Tibial nerve (tissue), 4 donors: ENCODE data around the gene LGR5. TPM values are rescaled to one million over a fixed set of nuclear protein-coding genes. Genes with fewer than 3 reads are reported as not detected.
"Not testable (repeated sequence)": the region's sequence is repeated elsewhere in the genome, so short reads cannot be mapped to it uniquely, and the experiment has no call there.

Experiments used
- DNase-seq, 2 donors: peaks; one replicate each; pipeline ENCODE4 v3.0.0-alpha.2; 2019; ENCODE audit warnings: low spot score in 2 of 2
- H3K27ac ChIP-seq, 4 donors: fragments of 200-600 bp; sonication (generic) in 3 of 4; one replicate each; pipeline ENCODE4 v1.5.1; 2017 to 2019; ENCODE audit warnings: mild to moderate bottlenecking in 1 of 4
- H3K27me3 ChIP-seq, 2 donors: fragments of 200-600 bp; sonication (generic) in 1 of 2; one replicate each; pipeline versions ENCODE4 v1.5.1 to v1.6.0; 2017 to 2019
- H3K36me3 ChIP-seq, 3 donors: fragments of 200-600 bp; sonication (generic); one replicate each; pipeline ENCODE4 v1.5.1; 2018 to 2019
- H3K4me1 ChIP-seq, 4 donors: fragments of 200-600 bp; sonication (generic) in 3 of 4; one replicate each; pipeline ENCODE4 v1.5.1; 2017 to 2019
- H3K4me3 ChIP-seq, 4 donors: fragments of 200-600 bp; sonication (generic) in 3 of 4; one replicate each; pipeline ENCODE4 v1.5.1; 2017 to 2019; ENCODE audit warnings: mild to moderate bottlenecking in 1 of 4, moderate library complexity in 1 of 4
- H3K9me3 ChIP-seq, 4 donors: fragments of 200-600 bp; sonication (generic) in 3 of 4; one replicate each; pipeline ENCODE4 v1.5.1; 2017 to 2019
- CTCF ChIP-seq, 5 experiments: fragments of 200-600 bp in 3 of 5; fragments of 450-650 bp in 2 of 5; sonication (generic) in 3 of 5; IDR thresholded peaks; one replicate each; pipeline ENCODE4 v1.5.1; 2016 to 2019; ENCODE audit warnings: antibody characterized with exemption in 5 of 5, mild to moderate bottlenecking in 3 of 5, moderate library complexity in 2 of 5
- EP300 ChIP-seq, 2 donors: sonication (generic); formaldehyde crosslinking; IDR thresholded peaks; one replicate each; pipeline ENCODE4 v1.6.1; 2017; ENCODE audit warnings: antibody characterized with exemption in 2 of 2, mild to moderate bottlenecking in 1 of 2
- POLR2A ChIP-seq, 2 donors: fragments of 450-650 bp; IDR thresholded peaks; one replicate each; pipeline ENCODE4 v1.6.1; 2017; ENCODE audit warnings: antibody characterized with exemption in 2 of 2, mild to moderate bottlenecking in 2 of 2, moderate library complexity in 2 of 2
- WGBS, 2 donors: methylation state at CpG; one replicate each; pipeline ENCODE4 v1.1.5; 2018; 5-methylcytosine and 5-hydroxymethylcytosine counted together
- total RNA-seq, 4 donors: library from RNA; depleted of rRNA; stranded (reverse); fragments of >200 nt; gene quantifications; one replicate each; pipeline ENCODE4 v1.1.0, GENCODE V29; 2016

Gene LGR5
- total RNA-seq, 4 donors from 2014 or later: 1.6 to 11.1 (median 7.7) TPM

DNA sequence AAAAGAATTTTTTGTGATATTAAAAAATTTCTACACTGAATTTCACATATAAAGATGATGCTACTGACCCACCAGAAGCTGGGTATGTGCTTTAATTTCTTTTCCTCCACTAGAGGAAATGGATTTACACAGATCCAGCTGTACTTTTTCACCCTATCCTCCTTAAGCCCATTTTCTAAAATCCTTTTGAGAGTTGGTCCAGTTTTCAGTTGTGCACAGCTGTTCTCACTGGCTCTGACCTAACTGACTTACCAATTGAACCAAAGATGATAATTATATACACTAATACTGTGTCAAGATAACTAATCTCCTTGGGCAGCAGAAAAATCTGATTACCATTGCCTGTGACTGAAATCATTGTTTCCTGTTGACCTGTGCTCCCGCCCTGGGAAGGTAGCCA is 115.6 kb downstream of the LGR5 start:
- H3K27ac ChIP-seq: no peak overlapping the region
- H3K4me3 ChIP-seq: no peak overlapping the region
- no peaks in the 10 kb centered on the region for H3K27me3 ChIP-seq
- H3K4me1 ChIP-seq: no peaks in the 10 kb centered on the region
- no peaks in the 10 kb centered on the region for H3K36me3 ChIP-seq
- 80 to 95% methylated on average over 1 of the region's 1 CpG for WGBS, 2 donors
- TF ChIP-seq POLR2A (IDR thresholded peaks at IDR 0.05) (no peak), EP300 (IDR thresholded peaks at IDR 0.05) (no peak), CTCF (IDR thresholded peaks at IDR 0.05) (no peak)
- DNase-seq: no peak
- no peaks in the 10 kb centered on the region for H3K9me3 ChIP-seq

GRCh38 chr12:71555789-71556188 is 116.2 kb downstream of the LGR5 start:
- WGBS, 2 donors: 94 to 97% methylated on average over 1 of the region's 1 CpG
- H3K9me3 ChIP-seq, H3K4me3 ChIP-seq, H3K27ac ChIP-seq, H3K36me3 ChIP-seq, H3K27me3 ChIP-seq, H3K4me1 ChIP-seq, DNase-seq: not testable (repeated sequence)

DNA sequence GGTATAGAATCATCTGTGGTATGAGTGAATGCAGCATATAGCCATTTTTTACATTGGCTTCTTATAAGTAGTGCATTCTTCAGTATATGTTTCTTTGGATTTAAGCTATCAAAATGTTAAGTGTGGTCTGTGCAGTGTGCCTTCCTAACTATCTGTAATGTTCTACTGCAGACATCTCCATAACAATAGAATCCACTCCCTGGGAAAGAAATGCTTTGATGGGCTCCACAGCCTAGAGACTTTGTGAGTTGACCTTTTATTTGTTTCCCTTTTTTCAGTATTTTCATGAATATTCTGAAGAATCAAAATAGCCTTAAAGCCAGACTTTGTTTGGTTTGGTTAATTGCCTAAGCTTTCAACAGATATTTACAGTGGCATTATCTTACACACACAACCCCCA is 116.8 kb downstream of the LGR5 start:
- no peaks in the 10 kb centered on the region for H3K36me3 ChIP-seq

DNA sequence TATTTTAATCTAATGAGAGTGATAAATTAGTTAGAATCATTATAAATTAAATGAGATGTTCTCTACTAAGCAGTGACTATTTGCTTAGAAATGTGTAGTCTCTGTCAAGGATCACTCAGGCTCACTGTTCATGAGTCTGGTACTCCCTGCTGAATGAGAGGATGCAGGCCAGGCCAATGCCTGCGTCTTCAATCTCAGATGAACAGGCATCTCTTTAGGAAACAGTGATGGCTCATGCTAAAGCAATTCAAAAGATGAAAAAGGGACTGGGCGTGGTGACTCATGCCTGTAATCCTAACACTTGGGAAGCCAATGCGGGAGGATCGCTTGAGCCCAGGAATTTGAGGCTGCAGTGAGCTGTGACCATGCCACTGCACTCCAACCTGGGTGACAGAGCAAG is 117.3 kb downstream of the LGR5 start:
- no peak for DNase-seq
- no peak overlapping the region for H3K4me3 ChIP-seq
- no peak overlapping the region for H3K27ac ChIP-seq
- 62 to 72% methylated on average over 4 of the region's 4 CpGs for WGBS, 2 donors
- H3K27me3 ChIP-seq: no peaks in the 10 kb centered on the region
- no peaks in the 10 kb centered on the region for H3K4me1 ChIP-seq
- no peaks in the 10 kb centered on the region for H3K36me3 ChIP-seq
- TF ChIP-seq EP300 (IDR thresholded peaks at IDR 0.05) (no peak), CTCF (IDR thresholded peaks at IDR 0.05) (no peak), POLR2A (IDR thresholded peaks at IDR 0.05) (no peak)
- H3K9me3 ChIP-seq: no peaks in the 10 kb centered on the region

More for the DNA sequence above, 116.8 kb downstream of the LGR5 start:
- no peak overlapping the region for H3K4me3 ChIP-seq
- no peak overlapping the region for H3K27ac ChIP-seq
- no peak for TF ChIP-seq CTCF (IDR thresholded peaks at IDR 0.05)
- TF ChIP-seq EP300 (IDR thresholded peaks at IDR 0.05): no peak
- no peak for TF ChIP-seq POLR2A (IDR thresholded peaks at IDR 0.05)
- no peak for DNase-seq
- no peaks in the 10 kb centered on the region for H3K9me3 ChIP-seq
- H3K4me1 ChIP-seq: no peaks in the 10 kb centered on the region
- no peaks in the 10 kb centered on the region for H3K27me3 ChIP-seq

GRCh38 chr12:71558445-71558844 is 118.8 kb downstream of the LGR5 start:
- H3K4me3 ChIP-seq: no peak overlapping the region
- no peaks in the 10 kb centered on the region for H3K27me3 ChIP-seq
- 66 to 68% methylated on average over 3 of the region's 3 CpGs for WGBS, 2 donors
- H3K9me3 ChIP-seq: no peaks in the 10 kb centered on the region
- no peak overlapping the region for H3K27ac ChIP-seq
- H3K4me1 ChIP-seq: no peaks in the 10 kb centered on the region
- no peak for TF ChIP-seq EP300 (IDR thresholded peaks at IDR 0.05)
- TF ChIP-seq POLR2A (IDR thresholded peaks at IDR 0.05): no peak
- TF ChIP-seq CTCF (IDR thresholded peaks at IDR 0.05): no peak
- no peaks in the 10 kb centered on the region for H3K36me3 ChIP-seq
- DNase-seq: no peak
